ENCODE data around the gene TMEM184B.
A peak's percentile ranks its signal among the peaks of the same experiment; 100 is the strongest.

The TMEM184B gene

GRCh38 chr22:38317122-38317994, 44.5 kb upstream of the TMEM184B start, which contains the start of gene CSNK1E:
TSS of gene CSNK1E (minus strand) at chr22:38317433. CDS start at chr22:38314157, 3,276 bp downstream.
- peak within 1 kb of the TSS; percentile 68 for H3K4me3 ChIP-seq (replicated peaks; ENCODE audit: low read depth, low read length)
- no peaks in the 10 kb centered on the region for H3K27me3 ChIP-seq (replicated peaks; ENCODE audit: control insufficient read depth, insufficient read depth, low read length)
- TF ChIP-seq CTCF (IDR thresholded peaks at IDR 0.05; ENCODE audit: insufficient read depth, low read length, poor library complexity, severe bottlenecking), result no peak
- H3K36me3 ChIP-seq (ENCODE audit: control insufficient read depth, insufficient read depth, low read length), result peaks cover 8% of the 10 kb centered on the region
- peak; percentile 66 for DNase-seq (ENCODE audit: extremely low read depth, insufficient read length)

- no peaks in the 10 kb centered on the region for H3K27me3 ChIP-seq (replicated peaks; ENCODE audit: control insufficient read depth, insufficient read depth, low read length)
- DNase-seq (ENCODE audit: extremely low read depth, insufficient read length), result peak; percentile 73
- no peak for TF ChIP-seq CTCF (IDR thresholded peaks at IDR 0.05; ENCODE audit: insufficient read depth, low read length, poor library complexity, severe bottlenecking)
These were observed 43.7 kb upstream of the TMEM184B start for GRCh38 chr22:38316364-38317121.

GRCh38 chr22:38315823-38316363, 43.1 kb upstream of the TMEM184B start:
- Histone ChIP-seq H3K27me3 (replicated peaks; ENCODE audit: control insufficient read depth, insufficient read depth, low read length) (no peaks in the 10 kb centered on the region), H3K36me3 (ENCODE audit: control insufficient read depth, insufficient read depth, low read length) (peaks cover 10% of the 10 kb centered on the region), H3K4me3 (replicated peaks; ENCODE audit: low read depth, low read length) (peak overlapping the region; percentile 68)
- no peak for TF ChIP-seq CTCF (IDR thresholded peaks at IDR 0.05; ENCODE audit: insufficient read depth, low read length, poor library complexity, severe bottlenecking)
- no peak for DNase-seq (ENCODE audit: extremely low read depth, insufficient read length)

More at GRCh38 chr22:38316364-38317121, 43.7 kb upstream of the TMEM184B start:
- Histone ChIP-seq H3K4me3 (replicated peaks; ENCODE audit: low read depth, low read length) (peak overlapping the region; percentile 68), H3K36me3 (ENCODE audit: control insufficient read depth, insufficient read depth, low read length) (peaks cover 10% of the 10 kb centered on the region)

GRCh38 chr22:38314933-38315822, 42.4 kb upstream of the TMEM184B start:
- DNase-seq (ENCODE audit: extremely low read depth, insufficient read length), result peak; percentile 44
- Histone ChIP-seq H3K27me3 (replicated peaks; ENCODE audit: control insufficient read depth, insufficient read depth, low read length) (no peaks in the 10 kb centered on the region), H3K36me3 (ENCODE audit: control insufficient read depth, insufficient read depth, low read length) (peaks cover 13% of the 10 kb centered on the region), H3K4me3 (replicated peaks; ENCODE audit: low read depth, low read length) (peak overlapping the region; percentile 68)
- no peak for TF ChIP-seq CTCF (IDR thresholded peaks at IDR 0.05; ENCODE audit: insufficient read depth, low read length, poor library complexity, severe bottlenecking)

All from GM06990 (cell line).